H9 (cell line): ENCODE data around the gene PHOSPHO1. TPM values are rescaled to one million over a fixed set of nuclear protein-coding genes. Genes with fewer than 3 reads are reported as not detected.

Experiments
- DNase-seq: peaks from one replicate; pipeline ENCODE4 v3.0.0-alpha.2; 2017
- H2AFZ ChIP-seq: one replicate; pipeline ENCODE4 v1.6.1; 2013; ENCODE audit warnings: mild to moderate bottlenecking, low read length, control low read depth, moderate library complexity
- H2AK5ac ChIP-seq: 2 replicates; pipeline ENCODE4 v1.6.1; 2013; ENCODE audit warnings: low read length, control low read depth, mixed read lengths; ENCODE audit not compliant: insufficient read length
- H2BK120ac ChIP-seq: one replicate; pipeline ENCODE4 v1.6.1; 2013; ENCODE audit warnings: low read depth, mild to moderate bottlenecking, low read length, control low read depth, inconsistent platforms; ENCODE audit not compliant: poor library complexity, severe bottlenecking
- H2BK12ac ChIP-seq: 2 replicates; pipeline ENCODE4 v1.6.1; 2013; ENCODE audit warnings: low read length, control low read depth, mixed read lengths, low read depth; ENCODE audit not compliant: insufficient read length
- H2BK15ac ChIP-seq: 2 replicates; pipeline ENCODE4 v1.6.1; 2013; ENCODE audit warnings: low read depth, low read length, control low read depth
- H2BK20ac ChIP-seq: one replicate; pipeline ENCODE4 v1.6.1; 2013; ENCODE audit warnings: low read depth, mild to moderate bottlenecking, low read length, control low read depth, inconsistent platforms; ENCODE audit not compliant: poor library complexity, severe bottlenecking
- H2BK5ac ChIP-seq: 2 replicates; pipeline ENCODE4 v1.6.1; 2013; ENCODE audit warnings: low read length, control low read depth, mixed read lengths; ENCODE audit not compliant: insufficient read length
- H3K14ac ChIP-seq: 2 replicates; pipeline ENCODE4 v1.6.1; 2013; ENCODE audit warnings: low read length, control low read depth; ENCODE audit not compliant: insufficient read depth
- H3K18ac ChIP-seq: 2 replicates; pipeline ENCODE4 v1.6.1; 2013; ENCODE audit warnings: low read depth, mild to moderate bottlenecking, mixed read lengths, low read length, control low read depth; ENCODE audit not compliant: insufficient read length
- H3K23ac ChIP-seq: 2 replicates; pipeline ENCODE4 v1.6.1; 2013; ENCODE audit warnings: low read length, control low read depth, mixed read lengths, low read depth; ENCODE audit not compliant: insufficient read length
- H3K23me2 ChIP-seq: 2 replicates; pipeline ENCODE4 v1.6.1; 2013; ENCODE audit warnings: low read depth, mild to moderate bottlenecking, mixed read lengths, low read length, control low read depth; ENCODE audit not compliant: insufficient read length, poor library complexity, severe bottlenecking
- H3K27ac ChIP-seq: 2 replicates; pipeline ENCODE4 v1.5.1; 2013; ENCODE audit warnings: low read length, control low read depth, mixed read lengths, low read depth; ENCODE audit not compliant: insufficient read length
- H3K27me3 ChIP-seq: 2 replicates; pipeline ENCODE4 v1.6.1; 2013; ENCODE audit warnings: low read length, control low read depth, inconsistent platforms; ENCODE audit not compliant: insufficient read depth
- H3K4ac ChIP-seq: 2 replicates; pipeline ENCODE4 v1.6.1; 2013; ENCODE audit warnings: low read depth, mild to moderate bottlenecking, control low read depth, inconsistent platforms, low read length, moderate library complexity
- H3K4me1 ChIP-seq: 2 replicates; pipeline ENCODE4 v1.6.1; 2013; ENCODE audit warnings: low read length, control low read depth, inconsistent platforms; ENCODE audit not compliant: insufficient read depth
- H3K4me2 ChIP-seq: 2 replicates; pipeline ENCODE4 v1.6.1; 2013; ENCODE audit warnings: low read length, control low read depth, mixed read lengths; ENCODE audit not compliant: insufficient read length, insufficient read depth
- H3K56ac ChIP-seq: 2 replicates; pipeline ENCODE4 v1.6.1; 2013; ENCODE audit warnings: low read depth, mild to moderate bottlenecking, mixed read lengths, low read length, control low read depth; ENCODE audit not compliant: insufficient read length
- H3K79me1 ChIP-seq: 2 replicates; pipeline ENCODE4 v1.6.1; 2013; ENCODE audit warnings: low read depth, mild to moderate bottlenecking, moderate library complexity, low read length, control low read depth, inconsistent platforms; ENCODE audit not compliant: insufficient read depth, poor library complexity, severe bottlenecking
- H3K79me2 ChIP-seq: 2 replicates; pipeline ENCODE4 v1.6.1; 2013; ENCODE audit warnings: low read length, control low read depth, inconsistent platforms; ENCODE audit not compliant: insufficient read depth
- H3K9ac ChIP-seq: 2 replicates; pipeline ENCODE4 v1.6.1; 2013; ENCODE audit warnings: low read length, control low read depth, mixed read lengths; ENCODE audit not compliant: insufficient read length; ENCODE audit errors: extremely low read depth
- H3K9me3 ChIP-seq: one replicate; pipeline ENCODE4 v1.6.1; 2013; ENCODE audit warnings: low read depth, low read length, inconsistent platforms; ENCODE audit not compliant: control insufficient read depth
- H3T11ph ChIP-seq: one replicate; pipeline ENCODE4 v1.6.1; 2013; ENCODE audit warnings: mild to moderate bottlenecking, low read length, control low read depth, inconsistent platforms
- H4K20me1 ChIP-seq: one replicate; pipeline ENCODE4 v1.6.1; 2013; ENCODE audit not compliant: control insufficient read depth, insufficient read length, insufficient read depth
- H4K5ac ChIP-seq: 2 replicates; pipeline ENCODE4 v1.6.1; 2013; ENCODE audit warnings: low read depth, mild to moderate bottlenecking, mixed read lengths, low read length, control low read depth; ENCODE audit not compliant: insufficient read length
- H4K8ac ChIP-seq: replicated peaks from 2 replicates; pipeline ENCODE4 v1.6.1; 2013; ENCODE audit warnings: low read length, control low read depth, mixed read lengths, low read depth; ENCODE audit not compliant: insufficient read length
- H4K91ac ChIP-seq: 2 replicates; pipeline ENCODE4 v1.6.1; 2013; ENCODE audit warnings: low read depth, mild to moderate bottlenecking, moderate library complexity, mixed read lengths, low read length, control low read depth; ENCODE audit not compliant: insufficient read length
- H3K27ac Mint-ChIP-seq, 3 experiments: 2 replicates in 2 of 3; 3 replicates in 1 of 3; pipeline ENCODE4 v1.8.0; 2020 to 2021; ENCODE audit warnings: mixed read lengths in 3 of 3, mild to moderate bottlenecking in 1 of 3, moderate library complexity in 1 of 3
- H3K27me3 Mint-ChIP-seq: 2 replicates; pipeline ENCODE4 v1.8.0; 2021; ENCODE audit warnings: low read depth, mild to moderate bottlenecking, moderate library complexity, mixed read lengths
- H3K36me3 Mint-ChIP-seq, 3 experiments: 2 replicates in 2 of 3; 3 replicates in 1 of 3; pipeline ENCODE4 v1.8.0; 2020 to 2021; ENCODE audit warnings: low read depth in 3 of 3, mixed read lengths in 3 of 3; ENCODE audit not compliant: insufficient read depth in 1 of 3
- H3K4me1 Mint-ChIP-seq, 2 experiments: 2 replicates each; pipeline ENCODE4 v1.8.0; 2020; ENCODE audit warnings: mixed read lengths in 2 of 2
- H3K4me3 Mint-ChIP-seq, 2 experiments: 2 replicates in 1 of 2; 3 replicates in 1 of 2; pipeline ENCODE4 v1.8.0; 2020 to 2021; ENCODE audit warnings: mild to moderate bottlenecking in 2 of 2, mixed read lengths in 2 of 2, moderate library complexity in 1 of 2
- H3K9me3 Mint-ChIP-seq, 2 experiments: 2 replicates in 1 of 2; 3 replicates in 1 of 2; pipeline ENCODE4 v1.8.0; 2020; ENCODE audit warnings: mild to moderate bottlenecking in 2 of 2, mixed read lengths in 2 of 2, moderate library complexity in 1 of 2
- CTCF ChIP-seq: fragments of 200-600 bp; sonication (generic); conservative IDR thresholded peaks from 3 replicates; pipeline ENCODE4 v1.8.0; 2021; ENCODE audit warnings: antibody characterized with exemption, mild to moderate bottlenecking
- WGBS: extraction: QIAGEN DNeasy Blood & Tissue Kit; methylation state at CpG from one replicate; pipeline ENCODE4 v1.1.7; 2013; ENCODE audit warnings: missing lambda C conversion rate, low lambda C conversion rate, mixed read lengths; ENCODE audit not compliant: insufficient read length; ENCODE audit errors: extremely low coverage; 5-methylcytosine and 5-hydroxymethylcytosine counted together
- total RNA-seq: library from RNA; stranded (reverse); gene quantifications from 2 replicates; pipeline ENCODE4 v1.2.1, GENCODE V29; 2021

PHOSPHO1 gene
- total RNA-seq, 1 experiment from 2014 or later: 0.63 TPM

- no peaks in the 10 kb centered on the region for H3K79me1 ChIP-seq
- H2BK5ac ChIP-seq: no peak overlapping the region
- H3K4me1 ChIP-seq: no peaks in the 10 kb centered on the region
- H3K18ac ChIP-seq: no peak overlapping the region
- TF ChIP-seq CTCF: no peak
- no peak overlapping the region for H2BK120ac ChIP-seq
- Mint-ChIP-seq H3K27me3 (peaks cover 24% of the 10 kb centered on the region), H3K4me1 (peaks cover 20 to 25% of the 10 kb centered on the region in 2 experiments), H3K9me3 (no peaks in the 10 kb centered on the region), H3K4me3 (no peak overlapping the region), H3K36me3 (no peaks in the 10 kb centered on the region; a peak in 1 of 7 replicates), H3K27ac (no peak overlapping the region)
- no peak overlapping the region for H3K23ac ChIP-seq
- H3K56ac ChIP-seq: no peak overlapping the region
- H3K27me3 ChIP-seq: peaks cover 5% of the 10 kb centered on the region; the same call in 1 of the 2 replicates
- H3K14ac ChIP-seq: no peak overlapping the region
- no peak overlapping the region for H4K91ac ChIP-seq
- no peak for DNase-seq
- H3K9me3 ChIP-seq: no peaks in the 10 kb centered on the region
- no peak overlapping the region for H2BK15ac ChIP-seq
- H3K23me2 ChIP-seq: peaks cover 4% of the 10 kb centered on the region
- no peaks in the 10 kb centered on the region for H4K20me1 ChIP-seq
- H2AK5ac ChIP-seq: no peak overlapping the region
- H3K79me2 ChIP-seq: no peaks in the 10 kb centered on the region
- H4K5ac ChIP-seq: no peak overlapping the region
- H3K4me2 ChIP-seq: no peak overlapping the region
- no peak overlapping the region for H2AFZ ChIP-seq
- H2BK12ac ChIP-seq: no peak overlapping the region
- H3K9ac ChIP-seq: no peak overlapping the region
- no CpG with 5 or more reads among the region's 4 CpGs for WGBS
- H2BK20ac ChIP-seq: no peak overlapping the region
- no peak overlapping the region for H4K8ac ChIP-seq
- no peak overlapping the region for H3T11ph ChIP-seq
- no peak overlapping the region for H3K27ac ChIP-seq
- H3K4ac ChIP-seq: no peak overlapping the region
Observed at GRCh38 chr17:49235896-49236295, 5.3 kb upstream of the PHOSPHO1 start.
